ENCODE data around the gene ZPLD1.

DNA sequence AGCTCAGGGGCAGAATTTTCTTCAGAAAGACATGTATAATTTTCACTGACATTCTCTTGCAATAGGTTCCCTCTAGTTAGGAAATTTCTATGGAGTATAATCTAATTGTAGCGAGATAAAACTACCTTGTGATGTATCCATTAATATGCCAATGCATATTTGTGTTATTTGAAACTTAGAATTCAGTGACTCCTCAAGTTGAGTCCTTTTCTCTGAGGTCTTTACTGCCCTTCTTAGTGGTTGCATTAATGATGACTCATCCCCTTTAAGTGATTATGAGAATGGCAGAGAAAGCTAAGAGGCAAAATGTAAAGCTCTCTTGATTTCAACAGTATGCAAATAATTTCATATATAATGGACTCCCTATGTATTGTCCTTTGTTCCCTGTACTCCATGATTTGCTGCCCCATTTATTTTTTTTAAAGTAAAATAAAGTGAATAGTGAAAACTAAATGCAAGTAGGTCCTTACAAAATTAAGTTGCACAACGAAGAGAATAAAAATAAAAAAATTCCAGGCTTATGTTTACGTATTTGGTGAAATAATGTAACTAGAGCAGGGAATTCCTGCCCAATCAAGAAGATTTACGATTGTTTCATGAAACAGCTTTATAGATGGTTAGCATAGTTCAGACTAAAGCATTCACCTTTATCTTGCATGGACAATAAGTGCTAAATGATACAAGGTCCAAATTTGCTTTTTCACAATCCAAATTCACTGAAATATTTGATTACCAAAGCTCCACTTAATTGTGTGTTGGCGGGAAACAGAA, 78.1 kb downstream of the ZPLD1 start:
- TF ChIP-seq, protein P1, sequence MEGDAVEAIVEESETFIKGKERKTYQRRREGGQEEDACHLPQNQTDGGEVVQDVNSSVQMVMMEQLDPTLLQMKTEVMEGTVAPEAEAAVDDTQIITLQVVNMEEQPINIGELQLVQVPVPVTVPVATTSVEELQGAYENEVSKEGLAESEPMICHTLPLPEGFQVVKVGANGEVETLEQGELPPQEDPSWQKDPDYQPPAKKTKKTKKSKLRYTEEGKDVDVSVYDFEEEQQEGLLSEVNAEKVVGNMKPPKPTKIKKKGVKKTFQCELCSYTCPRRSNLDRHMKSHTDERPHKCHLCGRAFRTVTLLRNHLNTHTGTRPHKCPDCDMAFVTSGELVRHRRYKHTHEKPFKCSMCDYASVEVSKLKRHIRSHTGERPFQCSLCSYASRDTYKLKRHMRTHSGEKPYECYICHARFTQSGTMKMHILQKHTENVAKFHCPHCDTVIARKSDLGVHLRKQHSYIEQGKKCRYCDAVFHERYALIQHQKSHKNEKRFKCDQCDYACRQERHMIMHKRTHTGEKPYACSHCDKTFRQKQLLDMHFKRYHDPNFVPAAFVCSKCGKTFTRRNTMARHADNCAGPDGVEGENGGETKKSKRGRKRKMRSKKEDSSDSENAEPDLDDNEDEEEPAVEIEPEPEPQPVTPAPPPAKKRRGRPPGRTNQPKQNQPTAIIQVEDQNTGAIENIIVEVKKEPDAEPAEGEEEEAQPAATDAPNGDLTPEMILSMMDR (conservative IDR thresholded peaks at IDR 0.05; ENCODE audit: low read depth, low read length) = no peak
- TF ChIP-seq EZH2 (IDR thresholded peaks at IDR 0.05; ENCODE audit: borderline replicate concordance, low read depth, low read length, poor library complexity, severe bottlenecking) = no peak

Measured in A673 (cell line).